Activated CD4-positive, alpha-beta T cell treated with anti-CD3 and anti-CD28 coated beads, Interleukin-2, Interleukin-4, amounts not matched to agents 100 ng/mL and 50 ng/mL, durations not matched to agents 16 hours and 8 hours (primary cell): ENCODE results near the gene TSPAN9.

Experiments
- DNase-seq: peaks from one replicate; pipeline ENCODE4 v3.0.0-alpha.2; 2020; ENCODE audit warnings: low spot score

TSPAN9 gene, protein sequence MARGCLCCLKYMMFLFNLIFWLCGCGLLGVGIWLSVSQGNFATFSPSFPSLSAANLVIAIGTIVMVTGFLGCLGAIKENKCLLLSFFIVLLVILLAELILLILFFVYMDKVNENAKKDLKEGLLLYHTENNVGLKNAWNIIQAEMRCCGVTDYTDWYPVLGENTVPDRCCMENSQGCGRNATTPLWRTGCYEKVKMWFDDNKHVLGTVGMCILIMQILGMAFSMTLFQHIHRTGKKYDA

DNA sequence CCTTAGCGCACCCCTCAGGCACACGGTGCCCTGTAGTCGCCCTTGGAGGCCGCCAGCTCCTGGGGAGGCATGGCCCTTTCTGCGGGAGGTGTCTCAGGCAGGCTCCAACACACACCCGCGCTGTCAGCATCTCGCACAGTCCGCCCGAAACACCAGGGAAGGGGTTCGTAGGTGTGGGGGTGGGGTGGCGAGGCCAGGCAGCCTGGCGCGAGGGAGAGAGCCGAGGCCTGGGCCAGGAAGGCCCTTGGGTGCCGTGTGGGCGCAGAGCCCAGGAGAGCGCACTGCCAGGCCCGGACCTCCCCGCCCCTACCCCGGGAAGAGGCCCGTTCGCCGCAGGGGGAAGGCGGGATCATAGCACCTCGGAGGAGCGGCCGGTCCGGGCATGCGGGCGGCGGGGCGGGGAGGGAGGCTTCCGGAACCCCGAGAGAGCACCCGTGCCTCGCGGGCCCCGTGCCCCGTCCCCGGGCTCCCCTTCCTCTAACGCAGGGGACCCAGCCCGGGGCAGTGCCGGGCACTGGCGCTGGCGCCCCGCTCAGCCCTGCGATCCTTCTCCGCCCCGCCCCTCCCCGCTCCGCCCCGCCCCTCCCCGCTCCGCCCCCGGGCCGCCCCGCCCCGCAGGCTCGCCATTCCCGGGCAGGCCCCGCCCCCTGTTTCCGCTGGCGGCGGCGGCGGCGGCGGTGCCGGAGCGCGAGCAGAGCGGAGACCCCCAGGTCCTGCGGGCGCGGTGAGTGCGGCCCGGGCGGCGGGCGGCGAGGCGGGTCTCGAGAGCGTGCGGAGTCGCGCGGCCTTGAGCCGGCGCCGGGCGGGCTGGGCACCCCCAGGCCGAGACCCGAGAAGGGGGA, at the start of gene TSPAN9:
Gene TSPAN9 (plus strand): TSS at position 650 of the 842 bp plus-strand sequence. CDS start 123,815 bp downstream, outside the sequence.
- peak; percentile 37 for DNase-seq

DNA sequence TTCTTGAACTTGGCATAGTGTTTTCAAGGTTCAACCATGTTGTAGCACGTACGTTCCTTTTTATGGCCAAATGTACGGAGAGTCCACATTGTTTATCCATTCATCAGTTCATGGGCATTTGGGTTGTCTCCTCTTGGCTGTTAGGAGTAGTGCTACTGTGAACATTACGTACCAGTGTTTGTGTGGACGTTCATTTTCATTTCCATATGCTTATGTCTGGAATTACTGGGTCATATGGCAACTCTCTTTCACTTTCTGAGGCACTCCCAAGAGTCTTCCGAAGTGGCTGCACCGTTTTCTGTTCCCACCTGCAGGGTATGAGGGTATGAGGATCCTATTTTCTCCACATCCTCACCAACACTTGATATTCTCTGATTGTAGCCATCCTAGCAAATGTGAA, 49.1 kb upstream of the TSPAN9 start:
- no peak for DNase-seq

GRCh38 chr12:3030821-3031429, 46.3 kb upstream of the TSPAN9 start:
- DNase-seq, result no peak

DNA sequence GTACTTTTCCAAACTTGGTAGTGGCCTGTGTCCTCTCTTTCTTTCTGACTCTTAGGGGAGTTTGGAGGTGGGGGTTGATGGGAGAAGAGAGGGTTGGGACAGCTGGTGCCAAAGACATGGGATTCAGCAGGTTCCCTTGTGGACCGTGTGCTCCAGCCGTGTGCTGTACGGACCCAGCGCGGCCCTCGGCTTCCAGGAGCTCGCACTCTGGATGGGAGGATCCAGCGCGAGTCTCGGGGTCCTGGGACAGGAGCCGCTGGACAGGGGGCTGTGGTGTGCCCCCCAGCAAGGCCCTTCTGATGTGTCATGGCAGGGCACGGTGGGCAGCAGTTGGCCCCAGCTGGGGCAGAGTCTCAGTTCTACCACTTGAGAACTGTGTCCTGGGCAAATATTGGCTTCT, 45.0 kb upstream of the TSPAN9 start:
- DNase-seq, result no peak

DNA sequence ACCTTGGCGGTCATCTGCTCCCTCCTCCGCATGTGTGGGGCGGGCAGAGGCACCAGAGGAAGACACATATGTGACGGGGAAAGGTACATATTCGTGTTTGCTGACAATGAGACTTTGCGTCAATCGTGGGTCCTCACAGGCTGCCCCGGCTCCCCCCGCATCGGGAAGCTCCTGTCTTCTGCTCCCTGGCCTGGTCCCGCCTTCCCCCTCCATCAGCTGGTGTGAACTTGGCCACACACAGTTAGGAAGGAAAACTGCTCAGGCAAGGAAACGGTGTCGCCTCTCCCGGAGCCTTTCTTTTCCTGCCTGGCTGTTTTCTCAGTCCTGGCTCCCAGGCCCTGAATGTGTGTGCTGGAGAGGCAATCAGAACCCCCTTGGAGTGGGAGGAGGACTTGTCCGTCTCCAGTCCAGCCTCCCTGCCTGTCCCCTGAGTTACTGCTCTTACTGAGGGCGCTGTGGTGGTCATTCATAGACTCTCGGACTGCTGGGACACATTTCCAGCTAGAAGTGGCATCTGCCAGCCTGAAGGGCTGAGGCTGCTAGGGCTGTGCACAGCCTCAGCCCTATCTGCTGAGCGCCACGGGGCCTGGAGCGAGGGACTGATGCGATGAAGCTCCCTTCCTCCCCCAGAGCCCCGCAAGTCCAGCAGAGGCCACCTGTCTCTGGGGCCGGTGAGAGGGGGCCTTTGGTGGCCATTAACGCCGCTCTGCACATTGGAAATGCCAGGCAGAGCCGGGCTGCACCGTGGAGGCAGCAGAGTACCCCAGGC, 44.2 kb upstream of the TSPAN9 start:
- no peak for DNase-seq

DNA sequence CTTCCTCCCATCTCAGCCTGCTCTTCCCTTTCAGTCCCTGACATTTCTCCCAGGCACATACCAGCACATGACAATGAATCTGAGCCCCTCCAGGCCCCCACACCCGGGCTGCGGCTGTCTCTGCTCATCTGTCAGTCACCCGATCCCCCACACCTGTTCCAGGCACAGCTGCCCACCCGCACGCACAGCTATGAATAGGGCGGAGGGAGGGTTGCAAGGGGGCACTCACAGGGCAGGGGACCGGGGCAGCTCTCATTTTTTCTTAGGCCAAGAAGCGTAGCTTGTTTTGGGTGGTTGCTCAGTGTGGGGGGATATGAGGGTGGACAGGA, 43.7 kb upstream of the TSPAN9 start:
- no peak for DNase-seq

DNA sequence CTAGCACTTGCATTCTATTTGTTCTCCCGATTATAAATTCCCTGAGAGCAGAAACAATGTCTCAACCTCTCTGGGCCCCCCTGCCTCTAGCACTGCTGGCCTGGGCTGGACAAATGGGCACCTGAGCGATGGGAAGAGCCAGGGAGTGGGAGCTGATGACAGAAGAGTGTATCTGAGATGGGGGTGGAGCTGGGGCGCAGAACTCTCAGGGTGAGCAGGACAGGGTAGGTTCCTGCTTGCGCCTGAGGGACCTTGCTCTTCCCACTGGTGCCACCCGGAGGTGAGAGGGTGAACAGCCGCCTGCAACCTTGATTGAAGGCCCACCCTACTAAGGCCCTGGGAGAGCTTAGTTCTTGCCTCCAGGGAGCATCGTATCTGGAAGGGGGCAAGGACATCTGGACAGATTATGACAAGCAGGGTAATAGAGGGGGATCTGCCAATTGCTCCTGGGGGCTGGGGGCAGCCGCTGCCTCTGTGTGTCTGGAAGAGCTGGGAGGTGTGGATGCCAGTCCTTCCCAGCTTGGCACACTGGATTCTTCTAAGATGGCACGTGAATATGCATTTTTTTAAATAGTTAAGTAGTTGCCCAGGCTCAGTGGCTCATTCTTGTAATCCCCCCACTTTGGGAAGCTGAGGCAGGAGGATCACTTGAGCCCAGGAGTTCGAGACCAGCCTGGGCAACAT, 43.0 kb upstream of the TSPAN9 start:
- peak; percentile 48 for DNase-seq

GRCh38 chr12:3035171-3035570, 42.0 kb upstream of the TSPAN9 start:
- DNase-seq, result no peak

- no peak for DNase-seq
Measured at GRCh38 chr12:3035815-3036702, 41.1 kb upstream of the TSPAN9 start.

DNA sequence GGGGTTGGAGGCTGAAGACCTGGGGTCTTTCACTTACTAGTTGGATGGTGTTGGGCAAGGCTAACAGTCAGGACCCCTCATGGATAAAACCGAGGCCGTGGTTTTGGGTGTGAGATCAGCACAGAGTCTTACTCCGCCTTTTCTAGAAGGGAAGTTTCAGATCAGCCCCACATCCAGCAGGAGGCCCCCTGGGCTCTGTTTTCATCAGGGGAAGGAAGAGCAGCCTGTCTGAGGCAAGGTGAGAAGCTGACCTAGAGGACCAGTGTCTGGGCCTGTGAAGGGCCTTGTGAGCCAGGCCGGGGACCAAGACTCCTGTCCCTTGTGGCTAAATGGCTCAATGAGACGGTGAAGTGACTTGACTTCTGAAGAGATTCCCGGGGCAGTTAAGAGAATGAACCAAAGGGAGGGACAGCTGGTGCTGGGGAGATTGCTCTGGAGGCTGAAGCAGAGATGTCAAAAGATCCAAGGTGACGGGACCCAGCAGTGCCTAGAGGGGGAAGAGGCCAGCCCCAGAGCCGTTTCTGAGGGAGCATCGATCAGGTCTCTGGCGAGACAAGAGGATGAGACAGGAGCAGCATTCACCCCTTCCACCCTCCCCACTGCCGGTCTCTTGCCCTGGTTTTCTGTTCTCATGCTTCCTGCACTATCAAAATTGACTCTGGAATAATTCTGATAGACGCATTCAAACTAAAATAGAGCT, 40.1 kb upstream of the TSPAN9 start:
- DNase-seq, result no peak

- DNase-seq, result no peak
Measured at GRCh38 chr12:3038166-3038565, 39.0 kb upstream of the TSPAN9 start.

DNA sequence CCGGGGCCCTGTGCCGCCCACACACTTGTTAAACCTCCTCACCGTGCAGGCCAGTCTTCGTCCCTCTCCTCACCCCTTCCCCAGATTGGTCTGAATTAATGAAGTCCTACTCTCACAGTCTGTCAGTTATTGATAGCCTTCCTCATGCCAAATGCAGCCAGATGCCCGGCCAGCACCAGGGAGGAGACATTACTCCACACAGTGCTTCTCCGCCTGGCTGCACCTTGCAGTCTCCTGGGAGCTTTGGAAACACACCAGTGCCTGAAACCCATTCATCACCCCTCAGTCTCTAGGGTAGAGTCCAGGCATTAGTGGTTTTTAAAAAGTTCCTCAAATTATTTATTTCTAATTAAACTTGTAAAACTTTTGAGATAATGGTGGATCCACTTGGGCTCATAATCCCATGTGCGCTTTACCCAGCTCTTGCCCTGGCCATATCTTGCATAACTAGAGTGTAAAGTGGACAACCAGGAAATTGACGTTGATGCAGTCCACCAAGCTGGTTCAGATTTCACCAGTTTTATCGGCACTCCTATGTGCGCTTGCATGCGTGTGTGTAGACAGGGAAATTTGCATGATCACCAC, 38.2 kb upstream of the TSPAN9 start:
- no peak for DNase-seq

- no peak for DNase-seq
Measured at GRCh38 chr12:3040026-3040656, 37.0 kb upstream of the TSPAN9 start.

DNA sequence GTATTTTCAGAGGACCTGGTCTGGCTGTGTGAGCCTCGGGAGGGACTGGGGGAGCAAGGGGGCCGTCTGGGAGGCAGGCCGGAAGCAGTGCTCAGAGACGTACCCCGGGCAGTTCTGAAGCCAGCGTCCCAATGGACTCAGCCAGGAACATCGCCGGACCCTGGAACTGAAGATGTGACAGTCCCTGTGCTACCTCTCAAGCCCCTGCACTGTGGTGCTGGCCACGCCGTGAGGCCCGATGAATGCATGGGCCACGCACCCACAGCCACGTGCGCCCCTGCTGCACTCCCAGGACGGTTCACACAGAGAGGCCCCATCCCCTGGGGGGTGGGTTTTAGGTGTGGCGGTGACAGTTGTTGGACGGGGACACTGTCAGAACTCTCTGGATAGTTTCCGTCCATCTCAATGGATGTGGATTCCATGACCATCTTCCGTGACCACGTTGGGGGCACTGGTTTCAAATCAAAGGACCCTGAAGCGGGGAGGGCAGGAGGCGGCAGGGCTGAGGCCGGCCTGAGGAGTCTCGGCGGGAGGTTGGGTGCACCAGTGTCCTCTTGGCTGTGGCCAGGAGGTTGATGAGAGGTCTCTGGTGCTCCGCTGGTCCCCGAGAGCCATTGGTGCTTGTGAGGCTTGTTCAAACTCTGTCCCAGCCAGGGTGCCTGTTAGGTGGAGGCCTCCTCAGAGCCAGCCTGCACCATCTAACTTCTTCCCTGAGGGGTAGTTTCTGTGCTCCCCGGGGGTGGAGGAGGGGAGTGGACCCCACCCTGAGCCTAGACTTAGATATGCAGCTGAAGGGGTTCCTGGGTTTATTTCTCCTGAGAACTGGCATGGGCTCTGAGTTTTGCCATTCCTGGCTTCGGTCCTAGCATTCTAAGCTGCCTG, 36.3 kb upstream of the TSPAN9 start:
- no peak for DNase-seq

- peak; percentile 76 for DNase-seq
Measured at GRCh38 chr12:3041558-3042164, 35.5 kb upstream of the TSPAN9 start.

DNA sequence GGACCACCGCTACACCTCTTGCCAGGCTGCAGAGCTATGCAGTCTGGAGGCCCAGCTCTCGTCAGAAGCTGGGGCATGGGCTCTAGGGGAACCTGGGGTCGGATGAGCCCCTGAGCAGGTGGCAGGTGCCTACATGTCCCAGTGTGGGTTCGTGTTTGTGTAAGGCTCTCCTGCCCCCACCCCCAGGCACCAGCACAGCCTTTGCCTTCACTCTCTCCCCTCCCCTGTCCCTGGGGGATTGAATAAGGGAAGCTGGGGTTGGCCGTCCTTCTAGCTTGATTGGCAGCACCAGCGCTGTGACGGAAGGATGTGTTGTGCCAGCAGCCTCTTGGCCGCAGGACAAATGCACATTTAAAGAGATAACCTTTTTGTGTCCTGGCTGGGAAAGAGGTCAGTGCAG, 34.8 kb upstream of the TSPAN9 start:
- no peak for DNase-seq

GRCh38 chr12:3042826-3043225, 34.4 kb upstream of the TSPAN9 start:
- DNase-seq, result no peak

- no peak for DNase-seq
Measured at GRCh38 chr12:3043406-3043805, 33.8 kb upstream of the TSPAN9 start.
